Stimulated activated CD8-positive, alpha-beta memory T cell treated with anti-CD3 and anti-CD28 coated beads, Interleukin-7, amount 100 ng/mL, for 24 hours (primary cell): ENCODE data around the gene JARID2.

Experiments used
- DNase-seq: peaks from one replicate; pipeline ENCODE4 v3.0.0-alpha.2; 2020; ENCODE audit warnings: low read depth

Gene JARID2

GRCh38 chr6:15264902-15265761, 19.3 kb downstream of the JARID2 start:
- no peak for DNase-seq

DNA sequence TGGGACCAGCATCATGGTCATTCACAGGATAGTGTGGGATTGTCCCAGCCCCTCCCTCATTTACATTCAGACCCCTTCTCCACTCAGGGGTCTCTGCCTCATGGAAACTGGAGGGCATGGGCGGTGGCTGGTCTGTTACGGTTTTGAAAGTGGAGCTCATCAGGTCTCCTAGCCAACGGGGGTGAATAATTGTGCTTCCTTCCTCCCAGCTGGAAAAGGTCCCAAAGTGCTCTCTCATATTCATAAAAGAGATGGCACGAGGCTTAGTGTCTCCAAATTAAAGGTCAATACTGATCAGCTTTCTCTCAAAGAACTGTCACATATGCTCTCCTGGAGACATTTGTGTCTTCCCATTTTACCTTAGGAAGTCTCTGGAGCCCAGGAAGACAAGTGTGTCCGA, 19.9 kb downstream of the JARID2 start:
- no peak for DNase-seq

DNA sequence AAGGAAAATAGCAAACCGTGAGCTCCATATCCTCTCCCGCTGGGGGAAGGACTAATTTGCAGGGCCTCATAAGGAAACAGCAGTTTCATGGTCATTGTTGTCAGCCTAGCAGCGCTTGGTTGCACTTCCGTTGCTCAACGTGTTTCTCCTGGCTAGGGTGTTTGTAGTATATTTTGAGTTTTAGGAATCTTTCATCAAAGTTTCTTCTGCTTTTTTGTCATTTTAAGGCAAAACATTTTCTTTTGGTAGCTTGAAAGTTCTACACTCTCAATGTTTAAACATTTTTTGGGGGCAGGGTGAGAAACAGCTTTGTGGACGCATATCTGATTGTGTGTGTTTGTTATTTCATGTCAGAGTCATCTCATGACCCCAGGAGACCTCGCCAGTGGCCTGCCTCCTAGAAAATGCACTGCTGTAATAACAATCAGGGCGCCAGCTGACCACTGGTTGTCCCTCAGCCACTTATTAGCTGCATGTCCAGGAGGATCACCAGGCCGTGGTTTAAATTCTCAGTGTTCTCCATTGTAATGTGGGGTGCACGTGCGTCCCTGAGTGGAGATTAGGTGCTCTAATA, 20.6 kb downstream of the JARID2 start:
- DNase-seq = no peak

DNA sequence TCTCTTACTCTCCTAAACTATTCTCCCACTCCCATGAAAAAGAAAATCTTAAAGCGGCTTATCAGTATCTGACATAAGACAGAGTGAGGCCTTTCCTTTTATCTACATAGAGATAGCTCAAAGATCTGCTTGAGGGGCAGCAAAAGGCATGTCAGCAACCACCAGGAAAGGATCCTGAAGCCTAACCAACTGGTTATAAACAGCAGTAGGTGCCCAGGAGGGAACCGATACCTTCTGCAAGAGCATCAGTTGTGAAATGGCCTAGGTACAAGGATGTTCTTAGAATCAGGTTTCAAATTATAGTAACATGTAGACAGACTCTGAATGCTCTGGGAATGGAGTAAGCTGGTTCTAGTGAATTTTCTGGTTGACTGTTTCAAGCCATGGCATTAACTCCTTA, 21.4 kb downstream of the JARID2 start:
- no peak for DNase-seq

GRCh38 chr6:15268137-15268908, 22.5 kb downstream of the JARID2 start:
- DNase-seq = no peak

GRCh38 chr6:15269011-15269410, 23.1 kb downstream of the JARID2 start:
- DNase-seq = no peak

- DNase-seq = no peak
These were observed 23.8 kb downstream of the JARID2 start for GRCh38 chr6:15269619-15270018.

DNA sequence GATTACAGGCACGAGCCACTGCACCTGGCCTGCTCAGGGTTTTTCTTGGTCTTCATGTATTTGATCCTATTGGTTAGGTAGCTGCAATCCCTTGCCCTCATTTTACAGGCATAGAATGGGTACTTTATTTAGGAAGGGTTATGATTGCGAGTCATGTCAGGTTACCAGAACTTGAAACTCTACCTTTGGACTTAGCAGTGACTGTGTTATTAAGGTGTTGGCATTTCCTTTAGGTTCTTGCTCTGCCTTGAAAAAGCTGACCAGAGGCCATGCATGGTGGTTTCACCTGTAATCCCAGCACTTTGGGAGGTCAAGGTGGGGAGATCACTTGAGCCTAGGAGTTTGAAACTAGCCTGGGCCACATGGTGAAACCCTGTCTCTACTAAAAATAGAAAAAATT, 24.5 kb downstream of the JARID2 start:
- DNase-seq = no peak

GRCh38 chr6:15272562-15272961, 26.7 kb downstream of the JARID2 start:
- DNase-seq = no peak

GRCh38 chr6:15274692-15275387, 29.0 kb downstream of the JARID2 start:
- no peak for DNase-seq

GRCh38 chr6:15276036-15276985, 30.4 kb downstream of the JARID2 start:
- no peak for DNase-seq

GRCh38 chr6:15279047-15279661, 33.3 kb downstream of the JARID2 start:
- DNase-seq = no peak

DNA sequence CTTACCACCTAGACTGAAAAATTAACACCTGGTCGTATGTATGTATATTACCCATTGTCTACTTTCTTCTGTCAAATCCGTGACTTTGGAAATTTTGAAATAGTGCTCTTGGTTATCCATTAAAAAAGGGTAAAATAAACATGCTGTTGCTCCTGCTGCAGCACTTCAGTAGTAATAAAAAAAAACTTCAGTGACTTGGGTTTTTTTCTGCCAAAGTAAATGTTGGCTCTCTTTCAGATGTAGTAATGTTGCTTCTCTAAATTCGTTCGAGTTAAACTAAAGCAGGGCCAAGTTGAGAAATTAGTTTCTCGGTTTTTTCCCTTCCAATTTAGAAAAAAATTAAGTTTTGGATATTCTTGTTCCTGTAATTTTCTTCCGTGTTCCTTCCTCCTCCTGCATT, 34.2 kb downstream of the JARID2 start:
- no peak for DNase-seq

DNA sequence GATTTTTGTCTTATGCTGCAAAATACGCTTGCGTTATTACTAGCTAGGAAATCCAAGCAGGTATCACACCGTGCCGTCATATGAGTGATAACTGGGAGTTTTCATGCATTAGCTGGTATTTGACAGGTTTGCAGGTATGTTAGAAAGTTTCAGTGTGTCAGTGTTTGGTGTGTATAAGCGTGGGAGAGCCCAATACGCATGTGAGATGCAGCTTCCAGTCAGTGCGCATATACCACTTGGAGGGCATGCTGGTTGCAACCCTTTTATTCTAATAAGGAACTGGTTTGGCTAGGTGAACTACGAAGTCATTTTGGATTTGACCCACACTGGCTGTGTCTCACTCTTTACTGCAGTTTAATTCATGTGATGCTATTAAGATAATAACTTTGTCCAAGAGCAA, 35.1 kb downstream of the JARID2 start:
- DNase-seq = no peak

GRCh38 chr6:15282334-15282733, 36.5 kb downstream of the JARID2 start:
- no peak for DNase-seq

- no peak for DNase-seq
These were observed 38.1 kb downstream of the JARID2 start for GRCh38 chr6:15283986-15284361.

DNA sequence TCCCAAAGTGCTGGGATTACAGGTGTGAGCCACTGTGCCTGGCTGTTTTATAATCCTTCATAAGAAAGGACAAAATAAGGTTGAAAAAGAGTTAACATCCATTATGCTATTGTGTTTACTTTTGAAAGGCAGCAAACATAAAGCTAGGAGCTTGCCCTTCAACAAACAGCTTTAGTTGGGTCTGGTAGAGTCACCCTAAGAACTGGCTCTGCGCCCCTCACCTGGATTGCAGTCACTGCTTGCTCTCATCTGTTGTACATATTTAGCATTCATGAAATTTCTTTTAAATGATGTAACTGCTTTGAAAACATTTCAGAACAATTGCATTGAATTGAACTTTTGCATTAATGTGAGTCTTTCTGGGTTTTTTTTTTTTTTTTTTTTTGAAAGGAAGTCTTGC, 38.9 kb downstream of the JARID2 start:
- DNase-seq = no peak

DNA sequence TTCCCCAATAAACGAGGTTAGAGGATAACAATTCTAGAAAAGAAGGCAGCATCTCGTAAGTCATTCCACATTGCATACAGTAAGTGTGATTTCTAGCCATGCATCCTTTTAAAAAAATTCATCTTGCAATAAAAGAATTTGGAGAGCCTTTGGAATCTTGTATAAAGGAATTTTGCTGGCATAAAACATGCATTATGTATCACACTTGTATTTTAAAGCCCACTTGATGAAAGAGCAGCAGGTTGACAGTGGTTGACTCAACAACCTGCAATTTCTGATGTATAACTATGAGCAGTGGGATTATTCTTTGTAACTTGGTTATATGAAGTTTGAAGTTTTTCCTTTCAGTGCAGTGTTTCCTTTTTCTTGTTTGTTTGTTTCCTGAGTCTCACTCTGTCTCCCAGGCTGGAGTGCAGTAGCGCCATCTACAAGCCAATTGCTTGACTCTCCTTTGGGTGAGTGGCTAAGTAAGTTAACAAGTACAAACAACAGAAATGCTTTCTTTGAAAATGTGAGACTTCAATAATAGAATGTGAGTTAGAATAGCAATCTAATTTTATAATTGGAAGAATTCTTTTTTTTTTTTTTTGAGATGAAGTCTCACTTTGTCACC, 39.9 kb downstream of the JARID2 start:
- DNase-seq = no peak

DNA sequence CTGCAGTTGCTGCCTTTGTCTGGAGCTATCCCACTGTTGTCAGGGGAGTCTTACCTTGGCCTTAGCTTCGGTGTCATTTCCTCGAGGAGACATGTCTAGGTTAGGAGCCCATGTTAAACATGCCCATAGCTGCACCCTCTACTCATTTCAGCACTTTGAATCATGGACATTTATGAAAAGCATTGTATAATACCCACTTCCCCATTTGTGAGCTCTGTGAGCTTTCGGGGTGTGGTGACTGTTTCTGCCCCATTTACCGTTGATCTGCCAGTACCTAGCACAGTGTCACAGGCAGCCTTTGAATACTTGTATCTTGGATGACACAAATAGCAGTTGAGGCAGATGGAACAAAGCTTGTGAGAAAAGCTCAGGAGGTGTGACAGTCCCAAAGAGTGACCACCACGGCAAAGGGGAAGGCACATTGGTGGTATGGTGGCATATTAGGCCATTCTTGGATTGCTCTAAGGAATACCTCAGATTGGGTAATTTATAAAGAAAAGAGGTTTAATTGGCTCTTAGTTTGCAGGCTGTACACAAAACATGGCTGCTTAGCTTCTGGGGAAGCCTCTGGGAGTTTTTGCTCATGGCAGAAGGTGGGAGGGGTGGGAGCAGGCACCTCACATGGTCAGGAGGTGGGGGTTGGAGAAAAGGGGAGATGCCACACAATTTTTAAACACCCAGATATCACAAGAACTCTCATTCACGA, 42.0 kb downstream of the JARID2 start:
- no peak for DNase-seq

DNA sequence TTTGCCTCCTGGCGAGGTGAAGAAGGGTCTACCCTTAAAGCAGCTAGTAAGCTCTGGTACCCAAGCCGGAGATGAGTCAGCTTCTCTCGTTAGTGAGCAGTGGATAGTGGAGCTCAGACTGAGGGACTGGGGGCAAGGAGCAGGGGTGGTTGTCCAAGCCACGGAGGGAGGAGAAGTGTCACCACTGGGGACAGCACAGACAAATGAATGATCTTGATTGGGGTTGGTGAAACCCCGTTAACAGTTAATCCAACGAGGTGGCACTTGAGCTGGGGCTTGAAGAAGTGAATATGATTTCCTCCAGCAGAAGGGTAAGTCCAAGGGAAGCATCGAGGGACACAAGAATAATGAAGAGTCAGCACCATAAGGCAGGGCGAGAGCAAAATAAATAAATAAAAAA, 43.0 kb downstream of the JARID2 start:
- no peak for DNase-seq
